B cell (primary cell): ENCODE results near the gene GALR2. TPM values are rescaled to one million over a fixed set of nuclear protein-coding genes. Genes with fewer than 3 reads are reported as not detected.

Experiments
- ATAC-seq: fragments of 200-7000 bp; cut with Tn5 transposase; one replicate; pipeline ENCODE4 v1.10.0; 2021; ENCODE audit warnings: low read depth, mild to moderate bottlenecking, moderate number of reproducible peaks, moderate library complexity
- CTCF ChIA-PET: fragments of 350-600 bp; sonication (Branson Sonifier 250); formaldehyde crosslinking; loops from one replicate; lab custom pipeline; 2021; ENCODE audit warnings: antibody characterized with exemption, inconsistent platforms; lab: Charles Lee
- POLR2A ChIA-PET: fragments of 350-600 bp; sonication (Branson Sonifier 250); formaldehyde crosslinking; loops from one replicate; lab custom pipeline; 2021; ENCODE audit warnings: antibody characterized with exemption; lab: Charles Lee
- DNase-seq: peaks from one replicate; pipeline ENCODE4 v3.0.0; 2013
- H2AFZ ChIP-seq: 2 replicates; pipeline ENCODE4 v1.6.1; 2012; ENCODE audit warnings: mild to moderate bottlenecking, low read depth, low read length; ENCODE audit not compliant: insufficient read depth, poor library complexity, severe bottlenecking
- H3K27ac ChIP-seq, 2 donors: 1 replicate in 1 of 2; 2 replicates in 1 of 2; pipeline ENCODE4 v1.5.1; 2012 to 2013; ENCODE audit warnings: low read length in 2 of 2, mild to moderate bottlenecking in 2 of 2, moderate library complexity in 1 of 2
- H3K27me3 ChIP-seq, 4 experiments: fragments of 200-600 bp in 1 of 4; sonication (generic) in 1 of 4; replicated peaks in 1 of 4; 1 replicate in 2 of 4; 2 replicates in 2 of 4; pipeline versions ENCODE4 v1.6.1 to v1.7.0; 2013 to 2016; ENCODE audit warnings: low read length in 3 of 4, mild to moderate bottlenecking in 2 of 4, mixed read lengths in 1 of 4, moderate library complexity in 1 of 4; ENCODE audit not compliant: insufficient read depth in 4 of 4, control insufficient read depth in 3 of 4; ENCODE audit errors: control extremely low read depth in 1 of 4
- H3K36me3 ChIP-seq, 2 experiments: replicated peaks in 1 of 2; 1 replicate in 1 of 2; 2 replicates in 1 of 2; pipeline versions ENCODE4 v1.6.1 to v1.7.1; 2013; ENCODE audit warnings: low read length in 1 of 2; ENCODE audit not compliant: insufficient read depth in 2 of 2, control insufficient read depth in 1 of 2; ENCODE audit errors: control extremely low read depth in 1 of 2, extremely low read depth in 1 of 2
- H3K4me1 ChIP-seq, 2 donors: fragments of 200-600 bp in 1 of 2; sonication (generic) in 1 of 2; 1 replicate in 1 of 2; 2 replicates in 1 of 2; pipeline versions ENCODE4 v1.5.1 to v1.6.1; 2013 to 2017; ENCODE audit warnings: low read length in 2 of 2; ENCODE audit not compliant: control insufficient read depth in 2 of 2, insufficient read depth in 2 of 2
- H3K4me2 ChIP-seq: replicated peaks from 2 replicates; pipeline ENCODE3; 2012; ENCODE audit warnings: mild to moderate bottlenecking, low read depth, low read length; ENCODE audit not compliant: poor library complexity, severe bottlenecking
- H3K4me3 ChIP-seq, 5 experiments: fragments of 200-600 bp in 1 of 5; sonication (generic) in 1 of 5; 1 replicate in 3 of 5; 2 replicates in 2 of 5; pipeline versions ENCODE4 v1.5.1 to v1.7.0; 2011 to 2016; ENCODE audit warnings: low read length in 4 of 5, mild to moderate bottlenecking in 4 of 5, low read depth in 2 of 5, control low read depth in 1 of 5, moderate library complexity in 1 of 5; ENCODE audit not compliant: insufficient read depth in 1 of 5; ENCODE audit errors: control extremely low read depth in 1 of 5, extremely low read depth in 1 of 5
- H3K79me2 ChIP-seq: fragments of 200-600 bp; sonication (generic); one replicate; pipeline ENCODE4 v1.6.0; 2016; ENCODE audit warnings: low read length; ENCODE audit not compliant: control insufficient read depth, insufficient read depth
- H3K9ac ChIP-seq: fragments of 200-600 bp; sonication (generic); 2 replicates; pipeline ENCODE4 v1.6.1; 2017; ENCODE audit warnings: mild to moderate bottlenecking, low read length, moderate library complexity
- H3K9me3 ChIP-seq, 3 donors: one replicate each; pipeline versions ENCODE4 v1.6.1 to v1.7.1; 2013; ENCODE audit warnings: low read length in 2 of 3; ENCODE audit not compliant: control insufficient read depth in 2 of 3, insufficient read depth in 1 of 3; ENCODE audit errors: control extremely low read depth in 1 of 3
- H4K20me1 ChIP-seq: 2 replicates; pipeline ENCODE4 v1.6.0; 2012; ENCODE audit warnings: mild to moderate bottlenecking, low read length; ENCODE audit not compliant: insufficient read depth, control insufficient read depth, poor library complexity, severe bottlenecking
- H3K27ac Mint-ChIP-seq: one replicate; pipeline ENCODE4 v1.8.0; 2021; ENCODE audit warnings: mixed read lengths
- H3K27me3 Mint-ChIP-seq: one replicate; pipeline ENCODE4 v1.8.0; 2021; ENCODE audit warnings: mixed read lengths
- H3K4me1 Mint-ChIP-seq: one replicate; pipeline ENCODE4 v1.8.0; 2021; ENCODE audit warnings: mixed read lengths
- H3K4me3 Mint-ChIP-seq: one replicate; pipeline ENCODE4 v1.8.0; 2021; ENCODE audit warnings: mixed read lengths
- H3K9me3 Mint-ChIP-seq: one replicate; pipeline ENCODE4 v1.8.0; 2022; ENCODE audit warnings: mixed read lengths; ENCODE audit not compliant: insufficient read depth
- EZH2 ChIP-seq: IDR thresholded peaks from 2 replicates; pipeline ENCODE4 v1.6.1; 2012; ENCODE audit warnings: borderline replicate concordance, low read depth, mild to moderate bottlenecking, moderate library complexity, low read length; ENCODE audit not compliant: insufficient read depth, poor library complexity, severe bottlenecking
- WGBS: methylation state at CpG from one replicate; pipeline ENCODE4 v1.1.5; 2013; ENCODE audit warnings: missing lambda C conversion rate; ENCODE audit not compliant: insufficient coverage; 5-methylcytosine and 5-hydroxymethylcytosine counted together
- intact Hi-C: fragments of 100-400 bp; cut with micrococcal nuclease; formaldehyde crosslinking; loops from one replicate; pipeline ENCODE4 v1.10.0; 2022
- polyA plus RNA-seq: library from polyadenylated mRNA; depleted of rRNA; stranded (reverse); fragments of >200 nt; gene quantifications from 2 replicates; pipeline ENCODE4 v1.2.3, GENCODE V29; 2012
- total RNA-seq, 2 donors: library from RNA; stranded (reverse); fragments of 120-200 nt in 1 of 2; gene quantifications; 1 replicate in 1 of 2; 2 replicates in 1 of 2; pipeline versions ENCODE4 v1.2.3 to v1.2.4, GENCODE V29; 2013 to 2022
- TF ChIP-seq, protein P1 (sequence below): fragments of 200-600 bp; IDR thresholded peaks from one replicate; pipeline ENCODE4 v1.8.0; 2022; ENCODE audit warnings: antibody characterized with exemption, mild to moderate bottlenecking

The GALR2 gene
- total and polyA plus RNA-seq, 2 donors (not counting 1 experiment from before 2014, with no cell fraction given): 0.42 to 1.2 TPM

DNA sequence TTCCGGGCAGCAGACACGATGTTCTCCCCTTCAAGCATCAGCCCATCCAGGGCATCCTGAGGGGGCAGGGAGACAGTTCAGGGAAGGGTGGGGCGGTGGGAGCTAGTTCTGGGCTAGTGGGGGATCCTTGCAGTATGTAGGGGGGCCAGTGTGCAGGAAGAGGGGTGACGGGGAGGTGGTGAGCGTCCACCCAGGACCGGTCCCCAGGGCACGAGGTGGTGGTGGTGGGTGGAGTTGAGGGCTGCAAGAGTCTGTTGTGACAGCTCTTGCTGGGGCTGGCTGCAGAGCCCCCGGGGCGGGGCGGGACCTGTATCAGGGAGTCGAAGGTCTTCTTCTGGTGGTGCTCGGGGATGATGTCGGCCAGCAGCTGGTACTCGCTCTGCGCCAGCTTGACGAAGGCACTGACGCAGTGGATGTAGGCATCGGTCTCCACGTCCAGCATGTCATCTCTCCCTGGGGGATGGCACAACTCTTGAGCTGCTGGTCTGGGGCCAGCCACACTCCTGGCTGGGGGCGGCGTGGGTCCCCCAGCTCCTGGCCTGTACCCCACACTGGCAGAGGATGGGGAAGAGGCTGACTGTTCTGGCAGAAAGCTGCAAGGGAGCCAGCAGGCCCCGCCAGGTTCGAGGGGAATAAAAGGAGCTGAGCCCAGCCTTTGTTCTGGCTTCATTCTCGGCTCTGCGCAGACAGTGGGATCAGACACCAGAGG, 14.4 kb downstream of the GALR2 start:
- Mint-ChIP-seq H3K27me3 (no peaks in the 10 kb centered on the region), H3K27ac (no peak overlapping the region), H3K4me1 (no peaks in the 10 kb centered on the region), H3K9me3 (no peaks in the 10 kb centered on the region), H3K4me3 (no peak overlapping the region)
- POLR2A ChIA-PET: interaction anchor here (0.6 kb wide), 2 partner anchors 885 to 1324 kb away, joined by 3 to 10 read pairs; no protein-coding TSS in a partner anchor
- no peak overlapping the region for H3K27ac ChIP-seq
- H3K4me2 ChIP-seq: no peak overlapping the region
- no peaks in the 10 kb centered on the region for H3K4me1 ChIP-seq
- intact Hi-C loops: no loop called here
- peaks cover 21% of the 10 kb centered on the region for H4K20me1 ChIP-seq
- TF ChIP-seq, protein P1, sequence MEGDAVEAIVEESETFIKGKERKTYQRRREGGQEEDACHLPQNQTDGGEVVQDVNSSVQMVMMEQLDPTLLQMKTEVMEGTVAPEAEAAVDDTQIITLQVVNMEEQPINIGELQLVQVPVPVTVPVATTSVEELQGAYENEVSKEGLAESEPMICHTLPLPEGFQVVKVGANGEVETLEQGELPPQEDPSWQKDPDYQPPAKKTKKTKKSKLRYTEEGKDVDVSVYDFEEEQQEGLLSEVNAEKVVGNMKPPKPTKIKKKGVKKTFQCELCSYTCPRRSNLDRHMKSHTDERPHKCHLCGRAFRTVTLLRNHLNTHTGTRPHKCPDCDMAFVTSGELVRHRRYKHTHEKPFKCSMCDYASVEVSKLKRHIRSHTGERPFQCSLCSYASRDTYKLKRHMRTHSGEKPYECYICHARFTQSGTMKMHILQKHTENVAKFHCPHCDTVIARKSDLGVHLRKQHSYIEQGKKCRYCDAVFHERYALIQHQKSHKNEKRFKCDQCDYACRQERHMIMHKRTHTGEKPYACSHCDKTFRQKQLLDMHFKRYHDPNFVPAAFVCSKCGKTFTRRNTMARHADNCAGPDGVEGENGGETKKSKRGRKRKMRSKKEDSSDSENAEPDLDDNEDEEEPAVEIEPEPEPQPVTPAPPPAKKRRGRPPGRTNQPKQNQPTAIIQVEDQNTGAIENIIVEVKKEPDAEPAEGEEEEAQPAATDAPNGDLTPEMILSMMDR: no peak
- no peak for TF ChIP-seq EZH2
- H3K9ac ChIP-seq: no peak overlapping the region
- DNase-seq: no peak
- WGBS: 98% methylated on average over 25 of the region's 25 CpGs
- no peaks in the 10 kb centered on the region for H3K27me3 ChIP-seq
- H3K36me3 ChIP-seq: peaks cover 0 to 89% of the 10 kb centered on the region in 2 experiments
- H3K9me3 ChIP-seq: peaks cover 0 to 3% (median 0%) of the 10 kb centered on the region in 3 donors
- ATAC-seq: no peak
- peaks cover 14% of the 10 kb centered on the region for H3K79me2 ChIP-seq
- no peak overlapping the region for H3K4me3 ChIP-seq
- CTCF ChIA-PET: no interaction called here
- no peak overlapping the region for H2AFZ ChIP-seq
